GM21737 (cell line): Measurements from ENCODE around the gene HUNK.
"Not testable (repeated sequence)": the region's sequence is repeated elsewhere in the genome, so short reads cannot be mapped to it uniquely, and the experiment has no call there.

Experiments
- ATAC-seq: cut with Tn5 transposase; IDR thresholded peaks from one replicate; pipeline ENCODE4 v1.9.1; 2021; ENCODE audit warnings: mild to moderate bottlenecking, moderate library complexity; ENCODE audit not compliant: unreplicated experiment

HUNK gene

DNA sequence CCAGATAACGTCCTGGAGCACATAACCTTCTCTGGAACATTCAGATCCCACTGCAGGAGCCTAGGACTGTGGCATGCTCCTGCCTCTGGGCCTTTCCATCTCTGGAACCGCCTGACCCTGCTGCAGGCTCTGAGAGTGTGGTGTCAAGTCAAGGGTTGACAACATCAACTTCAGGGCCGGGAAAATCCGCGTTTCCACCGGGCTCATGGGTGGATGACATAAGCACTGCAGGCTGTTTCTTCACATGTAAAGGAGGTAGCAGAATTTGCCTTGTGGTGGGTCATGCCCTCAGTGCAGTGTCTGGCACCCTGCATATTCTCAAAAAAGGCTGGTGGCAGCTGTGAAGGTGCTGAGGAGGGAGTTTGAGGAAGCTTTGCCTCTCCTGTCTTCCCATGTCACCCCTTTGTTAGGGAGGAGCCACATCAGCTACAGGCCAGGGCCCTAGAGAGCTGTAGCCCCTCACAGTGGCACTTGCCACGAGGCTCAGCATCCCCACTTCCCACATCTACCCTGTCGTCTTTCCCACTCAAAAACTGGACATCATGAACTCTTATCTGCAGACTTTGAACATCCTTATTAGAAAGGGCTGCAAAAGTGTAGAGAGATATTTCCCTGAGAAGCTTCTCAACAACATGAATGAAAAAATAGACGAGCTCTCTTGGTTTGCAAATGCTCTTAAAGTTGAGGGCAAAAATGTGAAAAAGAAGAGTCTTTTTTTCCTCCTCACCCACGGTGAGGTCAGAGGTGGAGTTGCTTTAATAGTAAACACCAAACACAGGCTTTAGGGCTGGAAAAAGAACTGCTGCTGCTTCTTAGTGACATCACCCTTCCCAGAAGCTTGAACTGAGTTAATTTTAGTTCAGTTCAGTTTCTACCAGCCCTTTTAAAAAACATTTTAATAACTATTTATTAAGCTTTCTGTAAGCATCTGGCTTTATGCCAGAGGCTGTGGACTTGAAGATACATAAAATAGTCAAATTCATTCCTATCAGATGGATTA lies 121.3 kb downstream of the HUNK start:
- ATAC-seq, result no peak

DNA sequence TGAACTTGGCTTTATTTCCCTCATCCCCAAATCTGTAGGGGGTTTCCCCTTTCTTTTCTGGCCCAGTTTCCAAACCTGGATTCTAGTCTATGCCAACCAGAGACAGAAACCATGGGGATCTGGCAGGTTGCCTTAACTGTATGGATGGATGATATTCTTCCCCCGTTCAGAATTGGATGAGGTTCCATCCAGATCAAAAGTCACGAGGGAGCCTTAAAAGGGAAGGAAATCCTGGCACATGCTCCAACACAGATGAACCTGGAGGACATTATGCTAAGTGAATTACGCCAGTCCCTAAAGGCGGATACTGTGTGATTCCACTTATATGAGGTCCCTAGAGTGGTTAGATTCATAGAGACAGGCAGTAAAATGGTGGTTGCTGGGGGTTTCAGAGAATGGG lies 124.4 kb downstream of the HUNK start:
- no peak for ATAC-seq

DNA sequence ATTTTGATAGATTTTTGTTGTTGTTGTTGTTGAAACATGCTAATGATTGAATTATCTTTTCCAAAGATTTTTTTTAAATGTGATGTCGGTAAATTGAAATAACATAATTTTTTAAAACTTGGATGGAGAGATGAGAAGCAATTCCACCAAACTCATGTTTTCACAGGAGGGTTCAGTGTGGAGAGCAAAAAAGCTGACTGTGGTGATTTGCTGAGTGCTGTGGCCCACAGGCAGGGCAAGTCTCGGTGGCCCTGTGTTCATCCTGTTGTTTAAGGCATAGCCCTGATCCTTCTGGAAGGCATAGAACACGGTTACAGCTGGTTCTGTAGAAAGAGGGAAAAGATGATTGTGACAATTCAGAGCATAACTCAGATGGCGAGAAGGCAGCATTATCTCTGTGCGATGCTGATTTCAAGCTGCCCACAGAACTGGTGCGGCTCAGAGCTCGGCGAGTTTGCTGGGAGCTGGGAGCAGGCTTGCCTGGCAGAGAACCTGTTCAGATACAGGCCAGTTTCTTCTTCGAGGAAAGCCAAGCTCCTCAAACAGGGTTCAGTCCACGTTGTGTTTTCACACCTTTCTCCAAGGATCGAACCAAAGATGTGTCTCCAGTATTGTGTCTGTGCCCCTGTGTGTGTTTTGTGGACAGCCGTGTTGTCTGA lies 127.1 kb downstream of the HUNK start:
- ATAC-seq, result no peak

DNA sequence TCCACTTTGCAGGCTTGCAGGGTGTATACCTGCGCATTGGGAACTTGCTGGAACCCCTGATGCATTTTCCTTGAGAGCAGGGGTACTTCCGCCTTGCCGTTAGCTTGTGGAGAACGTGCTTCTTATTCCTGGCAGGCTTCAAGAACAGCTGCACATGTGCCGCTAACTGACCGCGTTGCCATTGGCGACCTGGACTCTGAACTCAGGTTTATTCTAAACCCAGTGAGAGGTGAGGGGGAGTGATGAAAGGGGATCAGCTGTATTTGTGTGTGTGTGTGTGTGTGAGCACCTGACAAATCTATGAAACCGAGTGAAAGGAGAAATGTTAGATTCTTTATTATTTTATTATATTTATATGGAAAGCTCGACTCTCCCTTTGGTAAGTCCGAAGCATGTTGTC lies 128.6 kb downstream of the HUNK start:
- ATAC-seq, result no peak

DNA sequence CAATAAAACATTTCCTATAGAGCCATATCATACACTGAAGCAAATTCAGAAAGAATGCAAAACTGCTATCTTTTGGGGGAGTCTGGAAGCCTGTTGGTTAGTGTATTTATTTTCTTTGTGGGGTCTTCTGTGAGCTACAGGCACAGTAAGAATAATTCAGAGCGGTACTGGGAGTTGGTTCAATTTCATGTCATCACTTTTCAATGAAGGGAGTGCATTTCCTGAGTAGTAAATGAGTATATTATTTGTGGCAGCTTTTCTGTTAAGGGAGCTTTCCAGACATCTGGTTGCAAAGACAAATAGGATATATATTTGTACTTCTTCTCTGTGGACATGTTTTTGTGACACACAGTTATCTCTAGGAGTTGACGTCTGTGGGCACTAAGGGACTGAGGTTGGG lies 130.6 kb downstream of the HUNK start:
- ATAC-seq, result no peak

DNA sequence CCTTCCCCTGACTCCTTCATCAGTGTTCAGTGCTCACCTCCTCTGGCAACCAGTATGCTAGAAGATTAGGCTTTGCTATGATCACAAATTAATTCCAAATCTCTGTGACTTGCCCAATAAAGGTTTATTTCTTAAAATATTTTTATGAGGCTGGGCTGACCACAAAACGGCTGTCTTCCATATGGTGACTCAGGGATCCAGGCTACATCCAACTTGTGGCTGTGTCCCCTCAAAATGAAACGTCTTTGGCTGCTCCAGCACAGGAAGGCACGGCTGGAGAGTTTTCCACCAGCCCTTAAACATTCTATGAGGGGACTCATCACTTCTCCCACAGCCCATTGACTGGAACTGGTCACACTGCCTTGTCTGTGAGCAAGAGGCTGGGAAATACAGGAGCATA lies 131.5 kb downstream of the HUNK start:
- ATAC-seq, result no peak

DNA sequence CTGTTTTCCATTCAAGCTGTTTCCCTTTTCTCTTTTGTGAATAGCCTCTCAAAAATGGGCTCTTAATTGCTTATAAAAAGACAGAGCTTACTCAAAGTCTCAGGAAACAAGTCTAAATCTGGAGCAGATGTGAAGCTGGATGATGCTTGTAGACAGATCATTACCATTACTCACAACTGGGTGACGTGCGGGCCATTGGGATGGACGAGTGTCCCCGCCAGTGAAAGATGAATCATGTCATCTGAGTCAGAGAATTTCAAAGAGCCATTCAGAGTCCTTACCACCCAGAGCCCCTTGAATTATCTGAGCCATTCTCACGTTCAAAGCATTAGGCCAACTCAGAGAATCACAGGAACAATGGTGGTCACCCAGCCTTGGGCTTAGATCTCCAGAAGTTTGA lies 134.6 kb downstream of the HUNK start:
- ATAC-seq, result no peak

DNA sequence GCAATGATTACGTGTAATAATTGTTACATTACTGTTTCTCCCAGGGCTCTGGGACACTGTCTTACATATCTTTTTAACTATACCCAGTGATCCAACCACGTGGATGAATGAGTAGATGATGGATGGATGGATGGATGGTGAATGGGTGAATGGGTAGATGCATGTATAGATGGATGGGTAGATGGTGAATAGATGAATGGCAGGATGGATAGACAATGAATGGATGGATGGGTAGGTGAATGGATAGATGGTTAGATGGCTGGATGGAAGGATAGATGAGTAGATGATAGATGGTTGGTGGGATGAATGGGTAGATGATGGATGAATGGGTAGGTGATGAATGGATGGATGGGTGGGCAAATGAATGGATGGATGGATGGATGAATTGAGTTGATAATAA lies 135.9 kb downstream of the HUNK start:
- no peak for ATAC-seq

DNA sequence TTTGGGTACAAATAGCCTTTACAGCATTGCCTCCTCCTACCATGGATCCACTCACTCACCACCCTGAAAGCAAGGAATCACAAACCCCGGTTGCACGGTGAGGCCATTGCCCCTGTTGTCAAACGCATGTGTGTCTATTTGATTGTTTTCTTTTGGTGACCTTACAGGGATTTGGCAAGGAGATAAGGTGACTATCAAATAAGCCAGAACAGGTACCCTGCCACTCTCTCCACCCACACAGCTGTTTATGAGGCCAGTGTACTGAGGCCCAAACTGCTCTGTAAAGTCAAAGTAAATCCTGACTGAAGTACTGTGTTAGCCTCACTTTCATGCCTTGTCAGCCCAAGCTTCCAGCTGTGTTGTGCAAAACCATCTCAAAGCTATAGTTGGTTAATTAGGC lies 136.4 kb downstream of the HUNK start:
- no peak for ATAC-seq

DNA sequence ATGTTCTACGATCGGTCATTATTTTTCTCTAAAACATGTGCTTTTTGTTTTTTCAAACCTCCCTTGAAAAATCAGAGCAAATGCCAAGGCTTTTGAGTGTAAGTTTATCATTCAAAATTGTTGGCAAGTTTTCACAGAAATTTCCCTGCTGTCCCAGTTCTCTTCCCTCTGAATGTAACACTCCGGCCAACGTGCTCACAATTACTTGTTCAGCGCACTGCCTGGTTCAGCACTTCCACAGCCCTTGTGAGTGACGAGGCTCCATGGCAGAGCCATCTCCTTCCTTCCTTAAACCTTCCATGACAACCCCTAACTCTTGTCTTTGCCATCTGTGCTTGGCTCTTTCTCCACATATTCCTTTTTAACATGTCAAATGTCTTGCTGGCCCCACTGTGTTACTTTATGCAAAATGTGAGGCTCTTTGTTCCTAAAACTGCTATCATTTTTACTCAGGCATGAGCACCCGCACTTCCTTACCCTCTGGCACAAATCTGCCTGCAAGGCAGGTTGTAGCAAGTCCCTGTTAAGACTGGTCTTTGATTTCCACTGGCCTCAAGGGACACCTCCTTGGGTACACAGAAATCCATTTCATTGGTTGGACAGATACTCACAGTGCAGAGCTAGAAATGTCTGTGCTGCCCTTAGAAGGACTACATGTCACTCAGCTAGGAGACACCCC lies 142.8 kb downstream of the HUNK start:
- ATAC-seq, result no peak

DNA sequence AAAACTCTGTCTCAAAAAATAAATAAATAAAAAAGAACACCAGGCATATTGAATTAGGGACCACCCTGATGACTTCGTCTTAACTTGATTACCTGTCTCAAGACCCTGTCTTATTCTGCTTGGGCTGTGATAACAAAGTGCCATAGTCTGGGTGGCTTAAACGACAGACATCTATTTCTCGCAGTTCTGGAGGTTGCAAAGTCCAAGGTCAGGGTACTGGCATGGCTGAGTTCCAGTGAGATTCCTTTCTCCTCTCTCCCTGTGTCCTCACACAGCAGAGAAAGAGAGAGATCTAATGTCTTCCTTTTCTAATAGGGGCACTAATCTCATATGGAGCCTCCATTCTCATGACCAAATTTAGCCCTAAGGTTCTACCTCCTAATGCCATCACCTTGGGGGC lies 145.6 kb downstream of the HUNK start:
- ATAC-seq, result no peak

DNA sequence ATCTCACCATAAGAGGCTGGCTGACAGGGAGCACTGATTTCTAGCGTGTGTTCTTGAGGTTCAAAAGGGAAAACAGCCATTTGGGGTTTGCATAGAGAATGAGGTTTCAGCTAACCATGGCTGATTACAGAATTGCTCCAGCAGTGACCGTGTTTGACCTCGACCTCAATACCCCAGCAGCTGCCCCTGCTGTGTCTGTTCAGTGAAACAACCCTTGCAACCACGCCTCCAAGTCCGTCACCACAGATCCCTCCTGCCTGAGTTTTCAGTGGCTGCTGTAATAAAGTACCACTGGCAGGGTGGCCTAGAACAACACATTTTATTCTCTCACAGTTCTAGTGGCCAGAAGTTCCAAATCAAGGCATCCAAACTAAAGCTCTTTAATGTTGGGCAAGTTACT lies 147.7 kb downstream of the HUNK start:
- ATAC-seq, result no peak

DNA sequence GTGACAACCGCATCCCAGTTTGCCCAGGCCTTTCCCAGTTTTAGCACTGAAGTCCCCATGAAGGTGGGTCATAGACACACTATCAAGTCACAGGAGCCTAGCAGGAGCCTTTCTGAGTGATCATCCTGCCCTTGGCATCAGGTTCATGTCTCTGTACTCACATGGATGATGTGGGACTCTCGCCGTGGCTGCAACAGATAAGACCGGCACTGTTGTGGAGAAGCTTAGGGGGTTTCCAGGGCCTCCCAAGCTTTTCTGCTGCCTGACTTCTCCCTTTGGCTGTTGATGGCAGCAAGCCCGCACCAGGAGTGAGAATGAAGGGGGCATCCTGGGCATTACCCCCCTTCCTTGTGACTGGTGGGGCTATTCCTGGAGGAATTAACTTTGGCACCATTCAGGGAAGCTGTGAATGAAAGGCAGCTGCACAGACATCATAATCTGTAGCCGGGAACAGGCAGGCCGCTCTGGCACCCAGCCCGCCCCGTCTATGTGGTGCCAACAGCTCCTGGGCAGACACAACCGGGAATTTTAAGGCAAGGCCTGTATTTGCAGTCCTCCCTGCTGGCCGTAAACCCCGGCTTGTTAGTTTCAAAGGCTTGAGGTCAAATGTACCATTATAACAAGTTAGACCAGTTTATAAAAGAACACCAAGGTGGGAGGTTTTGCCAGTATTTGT lies 148.6 kb downstream of the HUNK start:
- no peak for ATAC-seq

DNA sequence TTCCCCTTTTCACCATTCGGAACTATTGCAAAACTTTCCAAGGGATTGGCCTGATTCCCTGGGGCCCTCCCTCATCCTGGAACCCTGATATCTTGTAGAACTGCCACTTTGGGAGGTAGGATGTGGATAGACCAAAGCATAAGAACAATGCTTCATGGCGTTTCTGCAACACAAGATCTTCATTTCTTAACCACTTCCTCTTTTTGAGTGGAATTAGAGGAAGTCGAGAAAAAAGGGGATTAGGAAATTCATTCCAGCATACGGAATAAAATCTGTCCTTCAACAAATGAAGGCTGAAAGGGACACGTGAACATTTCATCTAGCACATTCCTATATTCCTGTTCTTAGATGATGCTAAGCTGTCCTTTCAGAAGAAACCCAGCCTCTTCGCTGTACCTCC lies 149.3 kb downstream of the HUNK start:
- no peak for ATAC-seq

DNA sequence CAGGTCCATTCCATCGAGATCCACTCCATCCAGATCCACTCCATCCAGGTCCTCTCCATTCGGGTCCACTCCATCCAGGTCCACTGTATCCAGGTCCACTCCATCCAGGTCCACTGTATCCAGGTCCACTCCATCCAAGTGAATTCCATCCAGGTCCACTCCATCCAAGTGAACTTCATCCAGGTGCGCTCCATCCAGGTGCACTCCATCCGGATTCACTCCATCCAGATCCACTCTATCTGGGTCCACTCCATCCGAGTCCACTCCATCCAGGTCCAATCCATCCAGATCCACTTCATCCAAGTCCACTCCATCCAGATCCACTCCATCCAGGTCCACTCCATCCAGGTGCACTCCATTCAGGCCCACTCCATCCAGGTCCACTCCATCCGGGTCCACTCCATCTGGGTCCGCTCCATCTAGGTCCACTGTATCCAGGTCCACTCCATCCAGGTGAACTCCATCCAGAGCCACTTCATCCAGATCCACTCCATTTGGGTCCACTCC lies 157.4 kb downstream of the HUNK start:
- ATAC-seq, result no peak

DNA sequence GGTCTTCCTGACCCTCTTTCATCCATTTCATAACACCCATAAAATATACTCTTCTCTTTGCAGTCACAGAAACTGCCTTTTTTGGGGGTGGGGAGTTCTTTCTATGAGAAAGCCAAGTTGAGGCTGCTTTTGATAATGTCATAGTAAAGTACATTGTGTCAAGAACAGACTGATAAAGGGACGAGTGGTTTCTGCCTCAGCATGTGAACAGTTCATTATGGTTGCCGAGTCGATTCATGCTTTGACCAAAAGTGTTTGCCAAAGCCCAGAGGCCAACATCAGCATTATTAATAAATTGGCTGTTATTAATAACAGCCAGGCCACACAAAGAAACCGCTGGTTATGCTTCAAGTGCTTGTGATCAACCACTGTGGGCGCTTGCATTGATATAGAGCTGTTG lies 162.0 kb downstream of the HUNK start:
- ATAC-seq, result no peak

DNA sequence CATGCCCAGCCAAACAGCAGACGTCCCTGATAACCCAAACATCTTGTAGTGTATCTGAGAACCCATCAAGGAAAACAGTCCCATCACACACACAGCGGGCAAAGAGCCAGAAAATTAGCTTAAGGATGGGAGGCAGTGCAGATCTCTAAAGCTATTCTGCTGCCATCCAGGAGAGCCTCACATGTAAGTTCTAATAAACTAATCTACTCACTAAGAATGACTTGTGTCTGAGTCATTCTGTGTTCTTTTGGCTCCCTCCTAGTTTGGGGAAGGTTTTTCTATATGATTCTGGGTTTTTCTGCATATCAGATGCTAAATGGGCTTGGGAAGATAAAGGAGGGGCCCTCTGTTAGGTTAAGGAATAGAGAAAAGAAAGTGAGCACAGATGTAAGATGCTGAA lies 162.8 kb downstream of the HUNK start:
- no peak for ATAC-seq

DNA sequence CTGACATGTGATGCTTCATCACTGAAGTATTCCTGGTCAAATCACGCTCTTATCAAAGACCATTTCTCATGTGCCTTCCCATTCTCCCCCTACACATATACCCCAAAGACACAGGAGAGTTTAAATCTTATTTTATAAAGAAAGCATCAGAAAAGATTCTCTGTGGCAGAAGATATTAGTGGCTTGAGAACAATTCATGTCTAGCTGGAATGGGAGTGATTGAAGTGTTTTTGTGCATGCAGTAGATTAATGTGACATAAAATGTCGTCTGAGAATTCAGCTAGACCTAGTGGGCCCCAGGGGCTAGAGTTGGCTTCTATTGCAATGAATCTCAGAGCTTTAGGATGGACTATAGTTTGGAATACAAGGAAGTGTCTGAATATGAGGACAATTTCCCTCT lies 163.9 kb downstream of the HUNK start:
- ATAC-seq, result no peak

DNA sequence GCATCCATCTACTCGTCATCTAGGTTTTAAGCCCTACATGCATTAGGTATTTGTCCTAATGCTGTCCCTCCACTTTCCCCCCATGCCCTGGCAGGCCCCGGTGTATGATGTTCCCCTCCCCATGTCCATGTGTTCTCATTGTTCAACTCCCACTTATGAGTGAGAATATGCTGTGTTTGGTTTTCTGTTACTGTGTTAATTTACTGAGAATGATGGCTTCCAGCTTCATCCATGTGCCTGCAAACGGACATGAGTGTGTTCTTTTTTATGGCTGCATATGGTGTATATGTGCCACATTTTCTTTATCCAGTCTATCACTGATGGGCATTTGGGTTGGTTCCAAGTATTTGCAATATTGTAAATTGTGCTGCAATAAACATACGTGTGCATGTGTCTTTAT lies 165.9 kb downstream of the HUNK start:
- not testable (repeated sequence) for ATAC-seq

DNA sequence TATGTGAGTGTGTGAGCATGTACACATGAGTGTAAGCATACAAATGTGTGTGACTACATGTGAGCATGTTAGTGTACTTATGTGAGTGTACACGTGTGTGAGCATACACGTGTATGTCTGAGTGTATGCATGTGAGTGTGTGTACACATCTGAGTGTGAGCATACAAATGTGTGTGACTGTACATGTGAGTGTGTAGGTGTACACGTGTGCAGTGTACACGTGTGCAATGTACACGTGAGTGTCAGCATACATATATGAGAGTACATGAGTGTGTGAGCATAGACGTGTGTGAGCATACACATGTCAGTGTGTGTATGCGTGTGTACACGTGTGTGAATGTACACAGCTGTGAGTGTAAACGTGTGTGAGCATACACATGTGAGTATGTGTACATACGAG lies 170.6 kb downstream of the HUNK start:
- no peak for ATAC-seq
